Measurements from ENCODE around the gene CHRM4. TPM values are rescaled to one million over a fixed set of nuclear protein-coding genes. Genes with fewer than 3 reads are reported as not detected.

The CHRM4 gene
- total and polyA plus RNA-seq, 2 of the 13 experiments (the other 11 are each of a cell fraction or from before 2014, with no cell fraction given) = 0.13 to 0.21 TPM

DNA sequence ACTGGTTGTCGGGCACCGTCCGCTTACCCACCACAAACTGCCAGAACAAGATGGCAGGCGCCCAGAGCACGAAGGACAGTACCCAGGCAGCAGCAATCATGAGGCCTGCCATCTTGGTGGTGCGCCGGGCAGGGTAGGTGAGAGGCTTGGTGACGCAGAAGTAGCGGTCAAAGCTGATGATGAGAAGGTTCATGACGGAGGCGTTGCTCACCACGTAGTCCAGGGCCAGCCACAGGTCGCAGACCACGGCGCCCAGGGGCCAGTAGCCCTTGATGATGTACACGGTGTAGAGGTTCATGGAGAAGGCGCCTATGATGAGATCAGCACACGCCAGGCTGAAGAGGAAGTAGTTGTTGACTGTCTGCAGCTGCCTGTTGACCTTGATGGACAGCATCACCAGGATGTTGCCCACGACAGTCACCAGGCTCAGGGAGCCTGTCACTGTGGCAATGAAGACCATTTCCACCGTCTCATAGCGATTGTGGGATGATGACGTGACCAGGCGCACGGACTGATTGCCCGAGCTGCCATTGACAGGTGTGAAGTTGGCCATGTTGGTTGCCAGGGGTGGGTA lies 5.5 kb downstream of the CHRM4 start:
- H2AFZ ChIP-seq (ENCODE audit: low read length) = no peak overlapping the region
- H3K4me2 ChIP-seq (ENCODE audit: low read depth, low read length) = no peak overlapping the region
- no TSS peak for BruUV-seq (replicated peaks)
- H3K79me2 ChIP-seq (ENCODE audit: insufficient read depth, low read length) = peaks cover 4% of the 10 kb centered on the region
- H3K27me3 ChIP-seq (ENCODE audit: control insufficient read depth in 1 of 2, insufficient read depth in 2 of 2, low read length in 2 of 2) = peaks cover 11 to 35% of the 10 kb centered on the region in 2 experiments
- H3K4me3 ChIP-seq (replicated peaks in 1 of 3; ENCODE audit: insufficient read depth in 1 of 3, low read depth in 2 of 3, low read length in 3 of 3) = no peak overlapping the region
- TF ChIP-seq CREB1 (IDR thresholded peaks at IDR 0.05) (0 out of 2 replicates have a peak, but pooled peaks have one; percentile 1), CREB1 (CRISPR knock-in tag; IDR thresholded peaks at IDR 0.05) (no peak), ZBTB21 (CRISPR knock-in tag; IDR thresholded peaks at IDR 0.05) (peak; percentile 47; the same call in 1 of the 2 replicates), GABPB1 (CRISPR knock-in tag; IDR thresholded peaks at IDR 0.05) (peak; percentile 1; the same call in 1 of the 2 replicates), TP53 (CRISPR knock-in tag; conservative IDR thresholded peaks at IDR 0.05) (no peak)
- TF ChIP-seq, protein P1, sequence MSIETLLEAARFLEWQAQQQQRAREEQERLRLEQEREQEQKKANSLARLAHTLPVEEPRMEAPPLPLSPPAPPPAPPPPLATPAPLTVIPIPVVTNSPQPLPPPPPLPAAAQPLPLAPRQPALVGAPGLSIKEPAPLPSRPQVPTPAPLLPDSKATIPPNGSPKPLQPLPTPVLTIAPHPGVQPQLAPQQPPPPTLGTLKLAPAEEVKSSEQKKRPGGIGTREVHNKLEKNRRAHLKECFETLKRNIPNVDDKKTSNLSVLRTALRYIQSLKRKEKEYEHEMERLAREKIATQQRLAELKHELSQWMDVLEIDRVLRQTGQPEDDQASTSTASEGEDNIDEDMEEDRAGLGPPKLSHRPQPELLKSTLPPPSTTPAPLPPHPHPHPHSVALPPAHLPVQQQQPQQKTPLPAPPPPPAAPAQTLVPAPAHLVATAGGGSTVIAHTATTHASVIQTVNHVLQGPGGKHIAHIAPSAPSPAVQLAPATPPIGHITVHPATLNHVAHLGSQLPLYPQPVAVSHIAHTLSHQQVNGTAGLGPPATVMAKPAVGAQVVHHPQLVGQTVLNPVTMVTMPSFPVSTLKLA (IDR thresholded peaks at IDR 0.05) = no peak
- WGBS (ENCODE audit: low lambda C conversion rate) = 78% methylated on average over 20 of the region's 25 CpGs
- H3K9me3 ChIP-seq (ENCODE audit: low read length) = no peaks in the 10 kb centered on the region
- H3K4me1 ChIP-seq (ENCODE audit: insufficient read depth, low read length) = peaks cover 62% of the 10 kb centered on the region
- in situ Hi-C loops (cut with HindIII; ENCODE audit: extremely low pct_ligation_motif_present, low pct_unique_long_range_greater_than_20kb) (loop anchor here (5.0 kb wide), 1 partner anchor 146 kb away; no protein-coding TSS in a partner anchor), intact Hi-C loops (cut with micrococcal nuclease; ENCODE audit: unreplicated experiment) (no loop called here)
- ATAC-seq = no peak
- FAIRE-seq = no peak
- H3K9ac ChIP-seq (ENCODE audit: insufficient read depth, low read depth, low read length) = no peak overlapping the region
- peaks cover 11% of the 10 kb centered on the region for H4K20me1 ChIP-seq (ENCODE audit: insufficient read depth, low read length)
- ChIA-PET POLR2A (no interaction called here), CTCF (ENCODE audit: low intra/inter-chr PET ratio, low total read pairs) (no interaction called here)
- H3K27ac ChIP-seq (ENCODE audit: extremely low read length, insufficient read depth, low read length) = no peak overlapping the region
- 0 out of 5 replicates have a peak, but pooled peaks cover 0 to 1% of the 10 kb centered on the region in 2 experiments for H3K36me3 ChIP-seq (replicated peaks in 1 of 2; ENCODE audit: control insufficient read depth in 1 of 2, insufficient read depth in 2 of 2, low read length in 2 of 2)
- DNase-seq (ENCODE audit: low spot score) = no peak
